Breast epithelium (tissue), 4 donors: ENCODE data around the gene SEC16A. TPM values are rescaled to one million over a fixed set of nuclear protein-coding genes. Genes with fewer than 3 reads are reported as not detected.

ENCODE experiments used
- DNase-seq, 2 donors: peaks; one replicate each; pipeline ENCODE4 v3.0.0-alpha.2; 2019; ENCODE audit warnings: low spot score in 2 of 2
- H3K27ac ChIP-seq, 2 donors: fragments of 200-600 bp; sonication (generic) in 1 of 2; one replicate each; pipeline ENCODE4 v1.5.1; 2016 to 2019; ENCODE audit warnings: mild to moderate bottlenecking in 1 of 2
- H3K27me3 ChIP-seq, 2 donors: fragments of 200-600 bp; sonication (generic) in 1 of 2; one replicate each; pipeline versions ENCODE4 v1.5.1 to v1.6.0; 2017 to 2019; ENCODE audit warnings: control low read depth in 1 of 2, mild to moderate bottlenecking in 1 of 2
- H3K36me3 ChIP-seq: fragments of 200-600 bp; one replicate; pipeline ENCODE4 v1.5.1; 2019
- H3K4me1 ChIP-seq, 2 donors: fragments of 200-600 bp; sonication (generic); one replicate each; pipeline ENCODE4 v1.5.1; 2016 to 2019; ENCODE audit warnings: control low read depth in 1 of 2
- H3K4me3 ChIP-seq, 3 donors: fragments of 200-600 bp; sonication (generic); 1 replicate in 2 of 3; 2 replicates in 1 of 3; pipeline ENCODE4 v1.5.1; 2016 to 2019; ENCODE audit warnings: mild to moderate bottlenecking in 3 of 3, moderate library complexity in 2 of 3
- H3K9me3 ChIP-seq, 2 donors: fragments of 200-600 bp; sonication (generic) in 1 of 2; one replicate each; pipeline ENCODE4 v1.5.1; 2016 to 2019; ENCODE audit warnings: control low read depth in 1 of 2
- POLR2A ChIP-seq: fragments of 450-650 bp; IDR thresholded peaks from one replicate; pipeline ENCODE4 v1.6.1; 2016; ENCODE audit warnings: antibody characterized with exemption, mild to moderate bottlenecking, moderate library complexity
- POLR2AphosphoS5 ChIP-seq, 3 donors: sonication (generic); formaldehyde crosslinking; IDR thresholded peaks; one replicate each; pipeline ENCODE4 v1.6.1; 2017; ENCODE audit warnings: antibody characterized with exemption in 3 of 3
- intact Hi-C: fragments of 100-400 bp; cut with DNase I; formaldehyde crosslinking; loops from one replicate; pipeline ENCODE4 v1.15.1; 2023; ENCODE audit warnings: low total_unique reads
- total RNA-seq, 3 donors: library from RNA; depleted of rRNA; stranded (reverse); fragments of >200 nt; gene quantifications; one replicate each; pipeline ENCODE4 v1.1.0, GENCODE V29; 2016
- TF ChIP-seq, protein P1 (sequence below), 3 donors: fragments of 450-650 bp; IDR thresholded peaks; one replicate each; pipeline ENCODE4 v1.5.1; 2016 to 2017; ENCODE audit warnings: antibody characterized with exemption in 3 of 3, mild to moderate bottlenecking in 3 of 3, moderate library complexity in 3 of 3

SEC16A gene
- total RNA-seq, 3 donors from 2014 or later: 41.9 to 55.1 (median 42.9) TPM

DNA sequence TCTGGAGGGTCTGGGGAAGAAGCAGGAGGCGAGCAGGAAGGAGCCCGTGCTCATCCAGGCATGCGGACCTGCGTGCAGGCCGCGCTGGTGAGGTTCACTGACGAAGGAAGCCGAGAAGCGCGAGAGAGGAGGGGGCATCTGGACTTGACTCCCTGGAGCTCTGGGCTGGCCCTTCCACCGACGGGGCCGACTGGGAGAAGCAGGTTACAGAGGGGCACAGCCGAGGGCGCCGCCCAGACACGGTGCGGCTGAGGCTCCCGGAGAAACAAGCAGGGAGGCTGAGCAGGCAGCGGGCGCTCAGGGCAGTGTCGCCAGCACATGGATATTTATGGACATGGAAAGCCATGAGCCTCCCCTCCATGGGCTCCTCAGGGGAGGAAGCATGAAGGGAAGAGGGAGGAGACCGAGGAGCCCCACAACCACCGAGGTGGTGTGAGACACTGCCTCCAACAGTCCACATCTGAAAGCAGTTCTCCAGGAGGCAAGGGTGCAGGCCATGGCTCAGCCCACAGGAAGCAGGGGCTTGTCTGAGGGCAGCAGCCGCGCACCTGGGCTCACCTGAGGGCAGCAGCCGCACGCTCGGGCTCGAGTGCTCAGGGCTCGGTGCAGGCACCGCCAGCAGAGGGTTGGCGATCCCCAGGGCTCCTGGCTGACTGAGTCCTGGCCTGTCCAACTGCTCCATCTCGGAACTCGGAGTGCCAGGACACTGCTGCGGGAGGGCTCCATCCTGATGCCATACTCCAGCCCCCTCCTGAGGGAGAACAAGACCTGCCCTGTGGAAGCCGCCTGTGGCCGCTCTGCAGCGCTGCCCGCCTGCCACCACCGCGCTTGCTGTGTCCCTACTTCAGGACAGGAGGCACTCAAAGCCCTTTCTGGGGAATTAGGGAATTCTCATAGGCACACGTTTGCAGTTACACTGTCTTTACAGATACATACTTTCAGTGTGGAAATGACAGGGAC lies 27.5 kb downstream of the SEC16A start:
- intact Hi-C loops: no loop called here

DNA sequence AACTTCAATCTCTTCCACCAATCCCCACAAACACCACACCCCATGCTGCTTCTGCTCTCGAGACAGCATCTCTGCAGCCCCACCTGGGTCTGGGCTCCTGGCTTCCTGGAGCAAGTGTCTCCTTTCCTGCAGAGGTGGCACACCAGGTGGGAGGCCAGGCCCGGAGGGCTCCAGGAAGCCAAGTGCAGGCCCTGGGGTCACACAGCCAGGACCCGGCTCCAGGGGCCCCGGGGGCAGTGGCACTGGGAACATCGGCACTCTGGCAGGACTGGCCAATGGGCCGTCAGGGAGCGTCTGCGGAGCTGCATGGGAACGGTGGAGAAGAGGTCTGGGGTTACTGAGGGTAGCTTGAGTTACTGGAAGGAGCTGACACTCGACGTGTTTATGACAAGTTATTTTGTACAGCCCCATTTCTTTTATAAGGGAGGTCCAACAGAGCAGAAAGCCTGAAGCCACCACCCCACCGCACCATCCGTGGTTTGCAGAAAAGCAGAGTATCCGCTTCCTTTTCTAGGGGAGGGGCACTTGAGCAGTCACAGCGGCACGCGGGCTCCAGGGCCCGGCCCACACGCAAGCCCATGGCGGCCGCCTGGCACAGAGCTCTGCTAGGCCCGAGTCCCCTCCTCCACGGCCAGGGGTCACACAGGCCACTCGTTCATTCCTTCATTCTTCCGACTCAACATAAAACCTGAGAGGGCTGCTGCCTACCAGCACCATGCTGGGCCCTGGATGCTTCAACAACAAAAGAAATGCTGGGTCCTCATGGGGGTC lies 28.6 kb downstream of the SEC16A start:
- H3K27ac ChIP-seq: no peak overlapping the region
- H3K27me3 ChIP-seq: no peaks in the 10 kb centered on the region
- H3K9me3 ChIP-seq: no peaks in the 10 kb centered on the region
- DNase-seq: no peak
- intact Hi-C loops: no loop called here
- no peaks in the 10 kb centered on the region for H3K4me1 ChIP-seq
- TF ChIP-seq, protein P1, sequence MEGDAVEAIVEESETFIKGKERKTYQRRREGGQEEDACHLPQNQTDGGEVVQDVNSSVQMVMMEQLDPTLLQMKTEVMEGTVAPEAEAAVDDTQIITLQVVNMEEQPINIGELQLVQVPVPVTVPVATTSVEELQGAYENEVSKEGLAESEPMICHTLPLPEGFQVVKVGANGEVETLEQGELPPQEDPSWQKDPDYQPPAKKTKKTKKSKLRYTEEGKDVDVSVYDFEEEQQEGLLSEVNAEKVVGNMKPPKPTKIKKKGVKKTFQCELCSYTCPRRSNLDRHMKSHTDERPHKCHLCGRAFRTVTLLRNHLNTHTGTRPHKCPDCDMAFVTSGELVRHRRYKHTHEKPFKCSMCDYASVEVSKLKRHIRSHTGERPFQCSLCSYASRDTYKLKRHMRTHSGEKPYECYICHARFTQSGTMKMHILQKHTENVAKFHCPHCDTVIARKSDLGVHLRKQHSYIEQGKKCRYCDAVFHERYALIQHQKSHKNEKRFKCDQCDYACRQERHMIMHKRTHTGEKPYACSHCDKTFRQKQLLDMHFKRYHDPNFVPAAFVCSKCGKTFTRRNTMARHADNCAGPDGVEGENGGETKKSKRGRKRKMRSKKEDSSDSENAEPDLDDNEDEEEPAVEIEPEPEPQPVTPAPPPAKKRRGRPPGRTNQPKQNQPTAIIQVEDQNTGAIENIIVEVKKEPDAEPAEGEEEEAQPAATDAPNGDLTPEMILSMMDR (IDR thresholded peaks at IDR 0.05): no peak
- TF ChIP-seq POLR2AphosphoS5 (IDR thresholded peaks at IDR 0.05): no peak
- TF ChIP-seq POLR2A: no peak
- H3K36me3 ChIP-seq: peaks cover 19% of the 10 kb centered on the region
- H3K4me3 ChIP-seq: no peak overlapping the region

More for the DNA sequence above, 27.5 kb downstream of the SEC16A start:
- no peaks in the 10 kb centered on the region for H3K9me3 ChIP-seq
- H3K36me3 ChIP-seq: peaks cover 26% of the 10 kb centered on the region
- H3K27ac ChIP-seq: no peak overlapping the region
- no peaks in the 10 kb centered on the region for H3K4me1 ChIP-seq
- H3K27me3 ChIP-seq: no peaks in the 10 kb centered on the region
- DNase-seq: no peak
- TF ChIP-seq, protein P1 (IDR thresholded peaks at IDR 0.05): no peak
- TF ChIP-seq POLR2AphosphoS5 (IDR thresholded peaks at IDR 0.05): no peak
- no peak for TF ChIP-seq POLR2A
- H3K4me3 ChIP-seq: no peak overlapping the region

DNA sequence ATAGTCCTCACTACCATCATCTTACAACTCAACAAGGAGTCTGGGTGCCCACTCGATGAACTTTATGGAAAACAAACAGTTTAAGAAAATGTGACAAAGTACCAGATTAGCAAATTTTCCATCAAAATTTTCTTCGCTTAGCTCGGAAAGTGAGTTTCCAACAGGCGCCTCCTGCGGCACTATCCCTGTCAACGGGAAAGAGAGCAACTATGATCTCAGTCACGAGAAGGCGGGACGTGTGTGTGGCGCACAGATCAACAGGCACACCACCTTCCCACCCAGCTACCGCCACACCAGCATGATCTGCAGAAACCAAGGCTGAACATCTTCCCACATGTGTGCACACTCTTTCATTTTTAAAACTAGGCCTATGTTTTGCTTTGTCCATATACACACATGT lies 29.5 kb downstream of the SEC16A start:
- TF ChIP-seq POLR2A (no peak), POLR2AphosphoS5 (IDR thresholded peaks at IDR 0.05) (no peak)
- no peaks in the 10 kb centered on the region for H3K4me1 ChIP-seq
- H3K9me3 ChIP-seq: no peaks in the 10 kb centered on the region
- H3K27me3 ChIP-seq: no peaks in the 10 kb centered on the region
- intact Hi-C loops: no loop called here
- DNase-seq: no peak
- peaks cover 14% of the 10 kb centered on the region for H3K36me3 ChIP-seq
- H3K27ac ChIP-seq: no peak overlapping the region
- no peak overlapping the region for H3K4me3 ChIP-seq

DNA sequence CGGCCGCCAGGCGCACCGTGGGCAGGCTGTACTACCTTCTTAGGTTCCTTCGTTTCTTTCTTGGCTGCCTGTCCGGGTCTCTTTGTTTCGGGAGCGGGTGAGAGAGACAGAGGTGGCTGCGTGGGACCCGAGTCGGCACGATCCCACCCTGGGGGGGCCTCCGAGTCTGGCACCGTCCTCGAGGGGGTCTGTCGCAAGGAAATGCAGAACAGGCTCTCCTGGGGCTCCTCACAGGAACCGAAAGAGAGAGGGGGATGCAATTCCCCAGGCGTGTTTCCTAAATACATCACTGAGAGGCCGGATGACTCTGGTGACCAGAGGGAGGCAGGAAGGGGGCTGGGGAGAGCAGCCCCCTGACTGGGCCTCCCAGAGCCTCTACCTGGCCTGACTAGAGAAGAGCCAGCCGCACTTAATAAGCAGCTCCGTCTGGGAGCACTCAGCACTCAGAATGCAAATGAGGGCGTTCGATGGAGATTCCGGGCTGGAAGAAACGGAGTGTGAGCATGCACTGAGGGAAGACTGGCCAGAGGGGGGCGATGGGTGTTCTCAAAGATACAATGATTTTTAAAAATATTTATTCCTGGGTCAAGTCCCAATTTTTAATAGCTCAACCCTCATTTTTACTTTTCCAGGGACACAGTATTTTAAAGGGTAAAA lies 31.5 kb downstream of the SEC16A start:
- intact Hi-C loops: no loop called here
- TF ChIP-seq, protein P1 (IDR thresholded peaks at IDR 0.05): no peak
- TF ChIP-seq POLR2AphosphoS5 (IDR thresholded peaks at IDR 0.05) (no peak), POLR2A (no peak)
- H3K27ac ChIP-seq: no peak overlapping the region
- H3K36me3 ChIP-seq: peaks cover 25% of the 10 kb centered on the region
- H3K4me3 ChIP-seq: no peak overlapping the region
- H3K9me3 ChIP-seq: no peaks in the 10 kb centered on the region
- DNase-seq: no peak
- no peaks in the 10 kb centered on the region for H3K27me3 ChIP-seq
- H3K4me1 ChIP-seq: no peaks in the 10 kb centered on the region

DNA sequence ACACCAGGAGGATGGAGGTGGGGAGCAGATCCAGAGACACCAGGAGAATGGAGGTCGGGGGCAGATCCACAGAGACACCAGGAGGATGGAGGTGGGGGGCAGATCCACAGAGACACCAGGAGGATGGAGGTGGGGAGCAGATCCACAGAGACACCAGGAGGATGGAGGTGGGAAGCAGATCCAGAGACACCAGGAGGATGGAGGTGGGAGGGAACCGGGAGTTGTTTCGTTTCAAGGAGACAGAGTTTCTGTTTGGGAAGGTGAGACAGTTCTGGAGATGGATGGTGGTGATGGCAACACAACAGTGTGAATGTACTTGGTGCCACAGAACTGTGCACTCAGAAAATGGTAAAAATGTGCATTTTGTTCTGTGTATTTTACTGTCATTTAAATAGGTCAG lies 34.2 kb downstream of the SEC16A start:
- Histone ChIP-seq H3K9me3 (no peaks in the 10 kb centered on the region), H3K4me3 (no peak overlapping the region), H3K27ac (no peak overlapping the region), H3K4me1 (no peaks in the 10 kb centered on the region), H3K36me3 (peaks cover 23% of the 10 kb centered on the region), H3K27me3 (no peaks in the 10 kb centered on the region)
- intact Hi-C loops: no loop called here
- DNase-seq: no peak
- TF ChIP-seq, protein P1 (IDR thresholded peaks at IDR 0.05): no peak
- no peak for TF ChIP-seq POLR2A
- no peak for TF ChIP-seq POLR2AphosphoS5 (IDR thresholded peaks at IDR 0.05)
